GM11168 (cell line): ENCODE data around the gene ACER3.
"Not testable (repeated sequence)": the region's sequence is repeated elsewhere in the genome, so short reads cannot be mapped to it uniquely, and the experiment has no call there.

Source experiments
- in situ Hi-C: fragments of 300-500 bp; cut with MboI; formaldehyde crosslinking; loops from one replicate; pipeline ENCODE4 v1.12.0; 2022; ENCODE audit warnings: low sequenced_read_pairs; ENCODE audit not compliant: unreplicated experiment

The ACER3 gene

DNA sequence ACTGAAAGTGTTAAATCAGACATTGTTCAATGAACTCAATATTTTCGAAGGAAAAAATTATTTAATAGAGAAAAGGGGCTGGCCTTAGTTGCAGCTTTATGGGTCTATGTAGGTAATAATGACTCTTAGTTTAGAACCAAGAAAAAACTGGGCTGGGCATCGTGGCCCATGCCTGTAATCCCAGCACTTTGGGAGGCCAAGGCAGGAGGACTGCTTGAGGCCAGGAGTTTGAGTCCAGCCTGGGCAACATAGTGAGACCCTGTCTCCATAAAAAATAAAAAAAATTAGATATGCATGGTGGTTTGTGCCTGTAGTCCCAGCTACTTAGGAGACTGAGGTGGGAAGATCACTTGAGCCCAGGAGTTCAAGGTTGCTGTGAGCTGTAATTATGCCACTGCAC lies 2.1 kb downstream of the ACER3 start:
- in situ Hi-C loops: not testable (repeated sequence)

DNA sequence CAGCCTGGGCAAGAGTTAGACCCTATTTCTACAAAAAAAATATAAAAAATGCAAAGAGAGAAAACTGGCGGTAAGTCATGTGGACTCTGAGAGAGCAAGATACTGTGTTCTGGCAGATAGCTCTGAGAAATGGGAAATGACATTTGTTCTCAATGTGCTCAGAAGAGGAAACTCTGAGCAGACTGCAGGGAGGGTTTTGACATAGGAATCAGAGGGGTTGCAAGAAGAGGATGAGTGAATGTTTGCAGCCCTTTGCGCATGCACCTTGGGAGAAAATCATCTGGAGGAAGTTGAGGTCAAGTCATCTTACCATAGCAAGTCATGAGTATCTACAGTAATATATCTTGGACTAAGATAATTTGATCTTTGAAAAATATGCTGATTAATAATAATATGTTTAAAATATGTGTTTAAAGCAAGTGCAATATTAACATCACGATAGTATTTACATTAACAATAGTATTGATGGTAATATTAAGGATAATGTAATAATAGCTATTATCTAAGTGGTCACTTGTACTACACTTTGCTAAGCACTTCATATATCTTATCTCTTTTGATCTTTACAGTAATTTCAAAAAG lies 2.6 kb downstream of the ACER3 start:
- in situ Hi-C loops: no loop called here

DNA sequence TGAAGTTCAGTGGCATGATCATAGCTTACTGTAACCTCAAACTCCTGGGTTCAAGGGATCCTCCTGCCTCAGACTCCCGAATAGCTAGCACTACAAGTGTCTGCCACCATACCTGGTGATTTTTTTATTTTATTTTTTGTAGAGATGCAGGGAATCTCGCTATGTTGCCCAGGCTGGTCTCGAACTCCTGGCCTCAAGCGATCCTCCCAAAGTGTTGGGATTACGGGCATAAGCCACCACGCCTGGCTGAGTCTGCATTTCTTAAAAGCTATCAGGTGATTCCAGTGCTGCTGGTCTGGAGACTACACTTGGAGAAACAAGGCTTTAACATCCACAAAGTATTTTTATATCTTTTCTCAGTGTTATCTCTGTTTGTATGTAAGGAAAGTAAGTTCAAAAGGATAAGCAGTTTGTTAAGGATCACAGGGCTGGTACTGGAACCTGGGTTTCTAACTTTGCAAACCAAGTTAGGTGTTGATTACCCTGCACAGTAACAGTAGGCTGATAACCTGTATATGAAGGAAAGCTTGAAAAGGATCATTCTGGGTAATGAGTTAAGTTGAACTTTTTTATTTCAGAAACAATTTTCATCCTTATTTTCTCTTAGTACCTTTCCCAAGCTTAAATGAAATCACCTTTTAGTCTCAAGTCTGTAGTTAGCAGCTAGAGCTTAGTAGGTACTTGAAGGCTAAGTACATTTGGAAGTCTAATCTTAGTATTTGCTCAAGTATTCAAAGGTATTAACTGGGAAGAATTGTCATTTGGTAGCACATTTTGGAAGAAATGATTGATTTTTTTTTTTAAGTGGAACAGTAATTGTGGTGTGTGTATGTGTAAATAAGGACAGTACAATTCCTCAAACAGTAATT lies 12.5 kb downstream of the ACER3 start:
- in situ Hi-C loops: no loop called here

DNA sequence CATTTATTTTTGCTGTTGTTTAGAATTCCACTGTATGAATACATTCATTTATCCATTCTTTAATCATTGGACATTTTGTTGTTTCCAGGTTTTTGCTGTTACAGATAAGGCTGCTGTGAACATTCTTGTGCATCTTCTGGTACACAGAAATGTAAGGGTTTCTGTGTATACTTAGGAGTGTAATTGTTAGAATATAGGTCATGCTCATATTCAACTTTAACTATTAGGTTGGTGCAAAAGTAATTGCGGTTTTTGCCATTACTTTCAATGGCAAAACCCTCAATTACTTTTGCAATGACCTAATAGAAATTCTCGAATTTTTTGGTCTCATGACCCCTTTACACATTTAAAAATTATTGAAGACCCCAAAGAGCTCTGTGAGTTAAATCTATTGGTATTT lies 17.3 kb downstream of the ACER3 start:
- in situ Hi-C loops: no loop called here

DNA sequence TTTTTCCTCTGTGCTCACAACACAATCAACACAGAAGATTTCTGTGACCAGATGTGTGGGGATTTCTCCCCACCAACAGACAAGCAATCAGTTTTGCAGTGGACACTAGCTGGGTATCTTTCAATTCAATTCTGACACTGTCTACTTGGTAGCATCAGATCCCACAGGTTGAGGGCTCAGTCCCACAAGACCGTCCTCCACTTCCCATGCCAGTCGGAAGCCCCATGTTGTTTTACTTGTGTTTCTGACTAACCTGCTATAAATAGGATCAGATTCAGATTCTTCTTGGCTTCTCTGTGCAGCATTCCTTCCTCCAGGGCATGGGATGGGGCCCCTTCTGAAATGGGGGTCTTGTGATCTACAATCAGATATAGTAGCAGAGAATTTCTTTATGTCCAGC lies 19.6 kb downstream of the ACER3 start:
- in situ Hi-C loops: no loop called here

DNA sequence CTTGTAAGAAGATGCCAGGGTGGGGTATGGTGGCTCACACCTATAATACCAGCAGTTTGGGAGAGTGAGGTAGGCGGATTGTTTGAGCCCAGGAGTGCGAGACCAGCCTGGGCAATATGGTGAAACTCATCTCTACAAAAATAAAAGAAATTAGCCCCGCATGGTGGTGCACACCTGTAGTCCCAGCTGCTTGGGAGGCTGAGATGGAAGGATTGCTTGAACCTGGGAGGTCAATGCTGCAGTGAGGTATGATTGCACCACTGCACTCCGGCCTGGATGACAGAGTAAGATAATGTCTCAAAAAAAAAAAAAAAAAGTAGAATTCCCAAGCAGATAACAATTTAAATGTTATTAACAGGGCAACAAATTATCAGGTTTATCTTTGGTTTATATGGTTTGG lies 20.2 kb downstream of the ACER3 start:
- in situ Hi-C loops: no loop called here

DNA sequence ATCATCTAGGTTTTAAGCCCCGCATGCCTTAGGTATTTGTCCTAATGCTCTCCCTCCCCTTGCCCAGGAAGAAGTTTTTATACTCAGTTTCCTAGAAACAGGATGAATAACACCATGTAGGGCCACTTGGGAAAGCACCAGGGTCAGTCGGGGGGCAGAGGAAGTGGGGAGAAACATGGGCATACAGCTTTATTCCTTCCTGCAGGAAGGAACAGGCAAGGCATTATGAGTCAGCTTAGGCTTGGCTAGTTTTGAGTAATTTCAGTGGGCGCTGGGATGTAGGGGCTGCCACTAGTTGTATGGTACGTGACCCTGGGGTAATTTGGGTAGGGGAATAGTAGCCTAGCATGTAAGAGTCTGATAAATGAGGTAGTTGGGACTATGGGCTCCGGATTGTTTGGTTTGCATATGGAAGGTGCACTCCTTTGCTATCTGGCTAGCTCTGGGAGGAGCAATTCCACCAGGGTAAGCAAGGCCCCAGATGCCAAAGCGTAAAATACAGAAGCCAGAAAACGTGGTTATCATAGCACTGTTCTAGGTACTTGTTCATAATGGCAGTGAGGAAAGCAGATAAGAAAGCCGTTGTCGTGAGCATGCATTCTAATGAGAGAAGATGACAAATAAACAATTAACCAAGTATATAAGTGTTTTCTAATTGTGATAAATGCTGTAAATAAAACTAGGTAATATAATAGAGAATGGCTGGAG lies 24.8 kb downstream of the ACER3 start:
- in situ Hi-C loops: no loop called here

DNA sequence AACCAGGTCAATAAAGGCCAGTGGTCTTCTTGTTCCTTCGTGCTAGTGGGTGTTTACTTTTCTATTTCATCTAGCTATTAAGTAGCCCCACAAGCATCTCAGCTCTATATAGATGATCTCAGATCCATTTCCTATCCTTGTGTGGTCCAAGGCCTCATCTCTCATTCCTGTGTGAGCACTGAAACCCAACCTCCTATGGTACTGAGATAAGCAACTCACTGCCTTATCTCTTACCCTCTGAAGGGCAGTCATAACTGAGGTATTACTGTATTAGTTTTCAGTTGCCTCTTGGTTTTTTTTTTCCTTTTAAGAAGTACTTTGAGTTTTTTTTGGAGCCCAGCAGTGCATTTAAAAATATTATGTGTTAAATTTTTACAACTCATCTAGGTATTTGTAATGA lies 28.3 kb downstream of the ACER3 start:
- in situ Hi-C loops: no loop called here

DNA sequence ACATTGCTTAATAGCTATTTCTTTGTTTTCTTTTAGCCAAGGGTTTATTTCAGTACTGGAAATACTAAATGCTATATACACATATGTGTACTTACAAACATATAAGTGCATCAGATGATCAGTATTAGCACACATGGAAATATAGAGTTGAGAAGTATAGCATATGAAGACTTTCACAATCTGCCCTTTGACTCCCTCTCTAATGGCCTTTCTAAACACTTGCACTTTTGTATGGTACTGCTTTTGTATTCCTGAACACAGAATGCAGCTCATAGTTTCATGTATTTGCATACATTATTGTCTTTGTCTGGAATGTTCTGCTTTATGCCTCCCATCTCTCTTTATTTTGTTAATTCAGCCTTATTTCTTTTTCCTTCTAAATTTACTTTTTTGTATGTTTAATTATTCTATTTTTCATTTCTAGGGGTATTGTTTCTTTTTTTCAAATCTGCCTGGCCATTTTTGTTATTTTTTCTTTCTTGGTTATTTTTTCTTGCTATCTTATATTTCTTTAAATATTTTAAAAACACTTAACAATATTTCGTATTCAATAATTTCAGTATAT lies 28.8 kb downstream of the ACER3 start:
- in situ Hi-C loops: no loop called here

DNA sequence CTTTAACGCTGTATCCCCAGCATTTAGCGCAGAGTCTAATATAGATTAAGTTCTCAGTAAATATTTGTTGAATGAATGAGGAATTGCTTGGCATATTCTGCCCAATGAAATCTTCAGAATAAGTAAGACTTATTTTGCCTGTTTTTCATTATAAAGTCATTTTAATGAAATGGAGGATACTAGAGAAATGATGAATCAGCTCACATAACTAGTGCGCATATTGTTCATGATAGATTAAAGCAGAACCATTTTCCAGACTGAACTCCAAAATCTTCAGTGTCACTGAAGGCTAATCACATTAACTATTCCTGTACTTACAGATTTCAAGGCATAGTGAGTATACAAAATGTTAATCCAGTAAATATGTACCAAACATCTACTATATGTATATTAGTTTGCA lies 29.6 kb downstream of the ACER3 start:
- in situ Hi-C loops: no loop called here

DNA sequence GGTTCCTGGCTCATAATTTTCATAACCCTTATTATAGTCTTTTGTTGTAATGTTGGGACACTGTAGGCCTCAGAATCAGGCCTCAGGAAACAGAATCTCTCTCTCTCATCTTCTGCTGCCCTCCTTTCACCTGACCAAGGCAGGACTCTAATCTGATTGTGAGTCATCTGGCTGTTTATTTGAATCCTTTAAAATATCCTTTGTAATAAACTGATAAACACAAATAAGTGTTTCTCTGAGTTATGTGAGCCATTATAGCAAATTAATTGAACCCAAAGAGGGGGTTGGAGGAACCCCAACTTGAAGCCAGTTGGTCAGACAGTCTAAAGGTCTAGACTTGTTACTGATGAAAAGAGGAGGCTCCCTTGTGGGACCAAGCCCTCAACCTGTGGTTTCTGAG lies 30.6 kb downstream of the ACER3 start:
- in situ Hi-C loops: no loop called here

DNA sequence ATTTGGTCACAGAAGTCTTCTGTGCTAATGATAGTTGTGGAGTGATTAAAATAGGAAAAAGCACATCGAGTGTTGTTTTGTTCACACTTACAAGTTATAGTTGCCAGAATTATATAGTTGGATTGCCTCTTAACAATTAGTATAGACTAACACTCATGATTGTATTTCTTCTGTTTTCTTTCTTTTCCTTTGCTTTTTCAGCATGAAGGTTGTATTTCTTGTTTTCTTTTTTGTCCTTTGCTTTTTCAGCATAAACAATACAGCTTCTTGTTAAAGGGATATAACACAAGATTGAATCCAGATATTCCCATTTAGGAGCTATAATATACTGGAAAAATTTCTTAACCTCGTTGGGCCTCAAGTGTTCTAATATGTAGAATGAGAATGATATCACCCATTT lies 31.1 kb downstream of the ACER3 start:
- in situ Hi-C loops: no loop called here

DNA sequence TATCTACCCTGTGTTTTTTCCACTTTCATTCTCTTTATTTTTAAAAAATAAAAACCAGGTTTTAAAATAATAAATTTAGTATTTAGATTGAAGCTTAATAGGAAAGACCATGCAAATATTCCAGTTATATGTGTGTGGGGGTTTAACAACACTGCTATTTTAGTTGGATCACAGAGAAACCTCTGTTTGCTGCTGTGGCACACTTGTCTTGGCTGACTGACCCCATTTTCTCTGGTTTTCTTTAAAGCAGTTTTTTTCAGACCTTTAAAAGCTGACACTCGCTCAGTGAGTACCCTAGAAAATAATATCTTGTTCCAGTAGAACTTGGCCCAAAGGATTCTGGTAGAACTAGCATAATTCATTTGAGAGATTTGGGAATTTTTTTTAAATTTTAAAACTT lies 31.6 kb downstream of the ACER3 start:
- in situ Hi-C loops: no loop called here

DNA sequence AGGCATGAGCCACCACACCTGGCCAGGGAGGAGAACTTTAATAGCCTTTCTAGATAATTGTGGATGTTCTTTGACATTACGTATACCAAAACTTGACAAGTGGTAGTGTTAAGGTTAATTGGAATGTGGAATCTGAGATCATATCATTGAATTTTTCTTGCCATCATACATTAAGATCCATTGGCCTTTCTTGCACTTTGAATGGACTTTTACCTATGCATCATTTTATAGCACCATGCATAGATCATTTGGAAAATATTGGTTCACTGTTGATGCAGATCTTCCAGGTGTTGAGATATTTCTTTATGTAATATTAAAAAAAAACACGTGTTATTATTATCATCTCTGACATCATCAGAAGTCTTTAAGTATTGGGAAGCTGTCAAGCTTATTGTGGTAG lies 36.5 kb downstream of the ACER3 start:
- in situ Hi-C loops: no loop called here

DNA sequence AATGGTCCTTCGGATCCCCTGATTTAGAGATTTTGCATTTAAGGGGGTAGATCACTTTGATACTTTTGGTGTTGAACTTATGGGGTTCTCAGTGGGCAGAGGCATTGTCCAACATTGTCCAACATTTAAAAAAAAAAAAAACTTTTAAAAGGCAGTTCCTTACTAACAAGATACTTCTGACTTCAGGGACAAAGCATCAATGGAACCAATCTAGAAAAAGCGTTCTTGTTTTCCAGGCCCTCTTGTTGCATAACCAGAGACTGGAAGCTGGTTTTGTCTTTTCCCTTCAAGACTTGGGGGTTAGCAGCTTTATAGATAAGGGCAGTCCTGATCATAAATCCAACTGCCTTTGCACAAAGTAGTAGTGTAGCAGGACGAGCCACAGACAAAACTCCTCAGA lies 40.4 kb downstream of the ACER3 start:
- in situ Hi-C loops: loop anchor here (25.0 kb wide), 1 partner anchor 89 kb away; no protein-coding TSS in a partner anchor

DNA sequence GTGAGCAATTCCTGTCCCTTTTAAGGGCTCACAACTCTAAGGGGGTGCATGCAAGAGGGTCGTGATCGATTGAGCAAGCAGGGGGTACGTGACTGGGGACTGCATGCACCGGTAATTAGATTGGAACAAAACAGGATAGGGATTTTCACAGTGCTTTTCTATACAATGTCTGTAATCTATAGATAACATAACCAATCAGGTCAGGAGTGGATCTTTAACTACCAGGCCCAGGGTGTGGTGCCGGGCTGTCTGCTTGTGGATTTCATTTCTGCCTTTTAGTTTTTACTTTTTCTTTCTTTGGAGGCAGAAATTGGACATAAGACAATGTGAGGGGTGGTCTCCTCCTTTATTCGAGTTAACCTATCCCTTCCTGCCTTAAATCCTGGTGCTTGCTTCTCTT lies 40.9 kb downstream of the ACER3 start:
- in situ Hi-C loops: loop anchor here (25.0 kb wide), 1 partner anchor 89 kb away; no protein-coding TSS in a partner anchor

DNA sequence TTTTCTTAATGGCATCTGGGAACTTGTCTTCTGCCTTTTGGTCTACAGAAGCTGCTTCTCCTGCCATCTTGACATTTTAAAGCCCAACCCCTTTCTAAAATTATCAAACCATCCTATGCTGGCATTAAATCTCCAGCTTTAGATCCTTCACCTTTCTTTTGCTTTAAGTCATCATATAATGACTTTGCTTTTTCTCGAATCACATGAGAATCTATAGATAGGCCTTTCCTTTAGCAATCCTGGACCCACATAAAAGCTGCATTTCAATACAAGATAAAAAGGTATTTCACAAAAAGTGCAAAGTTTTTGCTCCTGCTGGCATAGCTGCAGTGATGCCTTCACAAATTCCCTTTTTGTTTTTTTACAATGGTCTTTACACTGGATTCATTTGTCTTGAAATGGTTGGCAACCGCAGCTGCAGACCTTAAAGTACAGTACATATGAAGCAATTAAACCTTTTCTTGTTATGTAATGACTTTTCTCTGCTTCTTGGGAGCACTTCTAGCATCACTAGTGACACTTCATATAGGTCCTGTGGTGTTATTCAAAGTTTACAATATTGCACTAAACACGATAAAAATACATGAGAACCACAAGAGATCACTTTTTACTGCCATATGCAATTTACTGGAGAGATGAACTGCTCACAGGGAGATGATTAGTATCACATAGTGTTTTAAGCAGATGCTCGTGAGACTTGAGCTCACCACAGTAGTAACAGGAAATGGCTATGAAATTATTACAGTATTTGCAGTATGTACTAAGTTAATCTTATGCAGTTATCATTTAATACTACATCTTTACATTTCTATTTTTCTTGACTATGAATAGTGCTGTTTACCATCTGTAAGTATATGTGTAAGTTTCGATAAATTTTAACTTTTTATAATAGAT lies 41.6 kb downstream of the ACER3 start:
- in situ Hi-C loops: loop anchor here (25.0 kb wide), 1 partner anchor 90 kb away; no protein-coding TSS in a partner anchor

DNA sequence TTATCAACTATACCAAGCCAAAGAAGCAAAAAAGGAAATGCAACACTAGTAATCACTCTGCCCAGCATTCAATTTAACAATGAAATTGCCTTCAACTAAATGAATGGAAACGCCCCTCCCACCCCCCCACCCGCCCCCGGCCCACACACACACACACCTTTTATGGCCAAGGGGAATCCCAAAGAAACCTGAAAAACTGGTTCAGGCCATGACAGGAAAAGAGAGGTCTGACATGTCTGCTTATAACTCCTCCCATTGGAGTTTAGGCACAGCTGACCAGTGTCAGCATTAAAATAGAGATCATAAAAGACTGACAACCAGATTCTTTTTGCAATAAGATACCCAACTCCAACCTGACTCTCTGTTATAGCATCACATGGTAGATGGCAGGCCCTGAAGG lies 42.6 kb downstream of the ACER3 start:
- in situ Hi-C loops: loop anchor here (25.0 kb wide), 1 partner anchor 91 kb away; no protein-coding TSS in a partner anchor

DNA sequence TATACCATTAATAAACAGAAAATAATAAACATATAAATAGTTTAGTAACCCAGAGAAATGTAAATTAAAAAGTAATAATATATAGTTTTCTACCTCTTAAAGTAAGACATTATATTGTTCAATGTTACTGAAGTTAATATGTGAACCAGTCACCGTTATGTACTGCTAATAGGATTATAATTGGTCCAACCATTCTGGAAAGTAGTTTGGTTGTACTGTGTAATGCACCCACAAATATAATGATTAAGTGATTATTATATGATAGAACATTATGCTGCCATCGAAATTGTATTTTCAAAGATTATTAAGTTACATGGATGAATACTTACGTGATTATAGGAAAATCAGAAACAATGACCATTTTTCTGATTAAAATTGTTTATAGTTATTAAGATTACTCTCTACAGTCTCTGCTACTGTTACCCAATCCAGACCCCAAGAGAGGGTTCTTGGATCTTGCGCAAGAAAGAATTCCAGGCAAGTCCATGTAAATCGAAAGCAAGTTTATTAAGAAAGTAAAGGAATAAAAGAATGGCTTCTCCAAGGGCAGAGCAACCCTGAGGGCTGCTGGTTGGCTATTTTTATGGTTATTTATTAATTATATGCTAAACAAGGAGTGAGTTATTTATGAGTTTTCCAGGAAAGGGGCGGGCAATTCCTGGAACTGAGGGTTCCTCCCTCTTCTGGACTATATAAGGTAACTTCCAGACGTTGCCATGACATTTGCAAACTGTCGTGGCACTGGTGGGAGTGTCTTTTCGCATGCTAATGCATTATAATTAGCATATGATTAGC lies 50.1 kb downstream of the ACER3 start:
- in situ Hi-C loops: loop anchor here (25.0 kb wide), 1 partner anchor 99 kb away; no protein-coding TSS in a partner anchor
